Hepatocyte (in vitro differentiated cells): Measurements from ENCODE around the gene APC2. TPM values are rescaled to one million over a fixed set of nuclear protein-coding genes. Genes with fewer than 3 reads are reported as not detected.

Experiments
- DNase-seq: peaks from one replicate; pipeline ENCODE4 v3.0.0-alpha.2; 2016; ENCODE audit warnings: low spot score
- H2AFZ ChIP-seq: fragments of 200-600 bp; sonication (generic); 2 replicates; pipeline ENCODE4 v1.6.0; 2016; ENCODE audit warnings: antibody characterized with exemption, mild to moderate bottlenecking
- H3K27ac ChIP-seq: fragments of 200-600 bp; sonication (generic); 2 replicates; pipeline ENCODE4 v1.5.1; 2016; ENCODE audit warnings: mild to moderate bottlenecking
- H3K27me3 ChIP-seq: fragments of 200-600 bp; sonication (generic); 2 replicates; pipeline ENCODE4 v1.6.1; 2016
- H3K36me3 ChIP-seq: fragments of 200-600 bp; sonication (generic); replicated peaks from 2 replicates; pipeline ENCODE4 v1.5.1; 2016; ENCODE audit warnings: low read depth; ENCODE audit not compliant: insufficient read depth
- H3K4me1 ChIP-seq: fragments of 200-600 bp; sonication (generic); 2 replicates; pipeline ENCODE4 v1.5.1; 2016; ENCODE audit warnings: mild to moderate bottlenecking, moderate library complexity; ENCODE audit not compliant: insufficient read depth
- H3K4me2 ChIP-seq: fragments of 200-600 bp; sonication (generic); 2 replicates; pipeline ENCODE4 v1.6.0; 2016
- H3K4me3 ChIP-seq: fragments of 200-600 bp; sonication (generic); 2 replicates; pipeline ENCODE4 v1.5.1; 2016; ENCODE audit warnings: mild to moderate bottlenecking
- H3K79me2 ChIP-seq: fragments of 200-600 bp; sonication (generic); 2 replicates; pipeline ENCODE4 v1.6.0; 2017; ENCODE audit warnings: mild to moderate bottlenecking
- H3K9me2 ChIP-seq: fragments of 200-600 bp; sonication (generic); replicated peaks from 2 replicates; pipeline ENCODE4 v1.6.0; 2017; ENCODE audit warnings: mild to moderate bottlenecking; ENCODE audit not compliant: insufficient read depth
- H3K9me3 ChIP-seq: fragments of 200-600 bp; sonication (generic); 2 replicates; pipeline ENCODE4 v1.5.1; 2016; ENCODE audit warnings: low read depth, mild to moderate bottlenecking
- H4K20me1 ChIP-seq: fragments of 200-600 bp; sonication (generic); 2 replicates; pipeline ENCODE4 v1.6.0; 2016; ENCODE audit warnings: mild to moderate bottlenecking; ENCODE audit not compliant: insufficient read depth, poor library complexity, severe bottlenecking
- EZH2 ChIP-seq: fragments of 200-600 bp; sonication (generic); IDR thresholded peaks from 2 replicates; pipeline ENCODE4 v1.6.1; 2016; ENCODE audit warnings: antibody characterized with exemption, mild to moderate bottlenecking, borderline replicate concordance
- EZH2phosphoT487 ChIP-seq: fragments of 200-600 bp; sonication (generic); IDR thresholded peaks from one replicate; pipeline ENCODE4 v1.6.1; 2018; ENCODE audit warnings: antibody characterized with exemption, mild to moderate bottlenecking, low read depth, moderate library complexity; ENCODE audit not compliant: unreplicated experiment, severe bottlenecking
- WGBS: methylation state at CpG from one replicate; pipeline ENCODE4 v1.1.6; 2016; ENCODE audit warnings: low lambda C conversion rate; ENCODE audit errors: missing lambda C conversion rate; 5-methylcytosine and 5-hydroxymethylcytosine counted together
- polyA plus RNA-seq: library from polyadenylated mRNA; unstranded; fragments of >200 nt; fragmentation: Nextera tagmentation; extraction: Ambion mirVana; gene quantifications from 2 replicates; pipeline ENCODE4 v1.2.1, GENCODE V29; 2016
- total RNA-seq: library from RNA; depleted of rRNA; stranded (reverse); fragments of >200 nt; gene quantifications from 2 replicates; pipeline ENCODE4 v1.2.3, GENCODE V29; 2014
- TF ChIP-seq, protein P1 (sequence below): fragments of 200-600 bp; sonication (generic); IDR thresholded peaks from 2 replicates; pipeline ENCODE4 v1.5.1; 2016; ENCODE audit warnings: antibody characterized with exemption, mild to moderate bottlenecking; ENCODE audit not compliant: poor library complexity

Gene APC2
- total and polyA plus RNA-seq, 2 experiments from 2014 or later, result 0.36 to 1.2 TPM

DNA sequence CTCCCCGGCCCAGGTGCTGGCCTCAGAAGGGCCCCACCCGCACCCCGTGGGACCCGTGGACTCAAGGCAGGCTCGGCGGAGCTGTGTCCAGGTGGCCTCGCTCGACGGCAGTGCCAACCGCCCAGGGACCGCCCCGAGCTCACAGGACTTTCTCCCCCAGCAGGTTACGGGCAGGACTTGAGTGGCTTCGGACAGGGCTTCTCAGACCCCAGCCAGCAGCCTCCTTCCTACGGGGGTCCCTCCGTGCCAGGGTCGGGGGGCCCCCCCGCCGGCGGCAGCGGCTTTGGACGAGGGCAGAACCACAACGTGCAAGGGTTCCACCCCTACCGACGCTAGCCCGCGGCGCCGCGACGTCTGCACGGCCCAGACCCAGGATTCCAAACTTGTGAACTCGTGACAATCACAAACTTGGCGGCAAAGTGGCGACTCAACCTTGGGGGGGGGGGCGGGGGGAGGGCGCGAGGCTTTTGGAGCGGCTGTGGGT, 15.3 kb upstream of the APC2 start:
- peaks cover 6% of the 10 kb centered on the region for H3K4me1 ChIP-seq
- no peak overlapping the region for H3K4me2 ChIP-seq
- H3K27me3 ChIP-seq, result no peaks in the 10 kb centered on the region
- DNase-seq, result no peak
- H2AFZ ChIP-seq, result no peak overlapping the region
- H3K4me3 ChIP-seq, result no peak overlapping the region
- H3K36me3 ChIP-seq, result no peaks in the 10 kb centered on the region
- H4K20me1 ChIP-seq, result peaks cover 8% of the 10 kb centered on the region
- peaks cover 23% of the 10 kb centered on the region for H3K79me2 ChIP-seq
- H3K27ac ChIP-seq, result no peak overlapping the region
- WGBS, result 95% methylated on average over 37 of the region's 39 CpGs
- no peaks in the 10 kb centered on the region for H3K9me2 ChIP-seq
- TF ChIP-seq, protein P1, sequence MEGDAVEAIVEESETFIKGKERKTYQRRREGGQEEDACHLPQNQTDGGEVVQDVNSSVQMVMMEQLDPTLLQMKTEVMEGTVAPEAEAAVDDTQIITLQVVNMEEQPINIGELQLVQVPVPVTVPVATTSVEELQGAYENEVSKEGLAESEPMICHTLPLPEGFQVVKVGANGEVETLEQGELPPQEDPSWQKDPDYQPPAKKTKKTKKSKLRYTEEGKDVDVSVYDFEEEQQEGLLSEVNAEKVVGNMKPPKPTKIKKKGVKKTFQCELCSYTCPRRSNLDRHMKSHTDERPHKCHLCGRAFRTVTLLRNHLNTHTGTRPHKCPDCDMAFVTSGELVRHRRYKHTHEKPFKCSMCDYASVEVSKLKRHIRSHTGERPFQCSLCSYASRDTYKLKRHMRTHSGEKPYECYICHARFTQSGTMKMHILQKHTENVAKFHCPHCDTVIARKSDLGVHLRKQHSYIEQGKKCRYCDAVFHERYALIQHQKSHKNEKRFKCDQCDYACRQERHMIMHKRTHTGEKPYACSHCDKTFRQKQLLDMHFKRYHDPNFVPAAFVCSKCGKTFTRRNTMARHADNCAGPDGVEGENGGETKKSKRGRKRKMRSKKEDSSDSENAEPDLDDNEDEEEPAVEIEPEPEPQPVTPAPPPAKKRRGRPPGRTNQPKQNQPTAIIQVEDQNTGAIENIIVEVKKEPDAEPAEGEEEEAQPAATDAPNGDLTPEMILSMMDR, result no peak
- no peaks in the 10 kb centered on the region for H3K9me3 ChIP-seq

DNA sequence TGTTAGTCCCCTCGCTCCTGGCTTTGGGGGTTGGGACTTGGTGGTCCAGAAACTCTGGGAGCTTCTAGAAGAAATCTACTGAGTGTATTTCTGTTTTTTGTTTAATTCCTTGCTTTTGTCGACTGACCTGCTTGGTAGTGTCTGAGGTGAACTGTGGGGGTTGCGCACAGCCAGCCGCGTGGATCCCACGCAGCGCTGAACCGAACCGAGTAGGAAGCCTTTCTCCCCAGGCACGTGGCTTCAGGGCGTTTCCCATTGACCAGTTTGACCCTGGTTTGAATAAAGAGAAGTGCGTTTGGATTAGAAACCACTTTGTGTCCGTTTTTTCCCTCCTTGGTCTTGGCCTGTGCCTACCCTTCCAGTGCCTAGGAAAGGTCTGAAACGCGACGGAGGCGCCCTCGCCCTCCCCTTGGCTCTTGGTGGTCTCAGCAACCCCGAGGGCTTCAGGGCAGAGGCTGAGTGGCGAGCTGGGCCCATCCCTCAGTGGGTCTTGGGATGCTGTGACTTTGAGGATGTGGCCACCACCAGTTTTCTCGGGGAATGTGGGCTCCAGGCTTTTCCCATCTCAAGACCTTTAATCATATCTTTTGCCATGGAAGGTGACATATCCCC, 14.4 kb upstream of the APC2 start:
- Histone ChIP-seq H2AFZ (no peak overlapping the region), H3K4me2 (no peak overlapping the region), H3K9me3 (no peaks in the 10 kb centered on the region), H3K4me3 (no peak overlapping the region), H3K27ac (no peak overlapping the region), H4K20me1 (peaks cover 17% of the 10 kb centered on the region), H3K27me3 (no peaks in the 10 kb centered on the region), H3K9me2 (no peaks in the 10 kb centered on the region), H3K36me3 (no peaks in the 10 kb centered on the region), H3K79me2 (peaks cover 28% of the 10 kb centered on the region), H3K4me1 (peaks cover 5% of the 10 kb centered on the region)
- DNase-seq, result no peak
- 95% methylated on average over 21 of the region's 21 CpGs for WGBS
- TF ChIP-seq EZH2 (no peak), EZH2phosphoT487 (no peak)
- TF ChIP-seq, protein P1, result no peak

DNA sequence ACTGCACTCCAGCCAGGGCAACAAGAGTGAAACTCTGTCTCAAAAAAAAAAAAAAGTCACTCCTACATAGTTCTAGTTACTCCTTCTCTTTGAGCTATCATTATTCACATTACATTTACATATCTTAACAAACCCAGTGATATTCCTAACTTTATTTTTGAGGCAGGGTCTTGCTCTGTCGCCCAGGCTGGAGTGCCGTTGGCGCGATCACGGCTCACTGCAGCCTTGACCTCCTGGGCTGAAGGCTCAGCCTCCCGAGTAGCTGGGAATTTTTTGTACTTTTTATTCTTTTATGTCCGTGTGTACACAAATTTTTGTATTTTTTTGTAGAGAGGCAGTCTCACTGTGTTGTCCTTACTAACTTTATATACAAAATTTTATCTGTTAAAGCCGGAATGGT, 12.3 kb upstream of the APC2 start:
- Histone ChIP-seq H3K27me3 (no peaks in the 10 kb centered on the region), H3K9me3 (no peaks in the 10 kb centered on the region), H3K79me2 (peaks cover 28% of the 10 kb centered on the region), H3K4me3 (no peak overlapping the region), H3K27ac (peak overlapping the region; percentile 76), H3K4me1 (peaks cover 5% of the 10 kb centered on the region), H3K4me2 (peak overlapping the region; percentile 51), H4K20me1 (peaks cover 36% of the 10 kb centered on the region), H3K9me2 (no peaks in the 10 kb centered on the region), H3K36me3 (no peaks in the 10 kb centered on the region), H2AFZ (no peak overlapping the region)
- TF ChIP-seq, protein P1, result no peak
- TF ChIP-seq EZH2 (no peak), EZH2phosphoT487 (no peak)
- WGBS, result 76% methylated on average over 8 of the region's 8 CpGs
- DNase-seq, result no peak
